ENCODE results near the gene SLC12A9. TPM values are rescaled to one million over a fixed set of nuclear protein-coding genes. Genes with fewer than 3 reads are reported as not detected.
A peak's percentile ranks its signal among the peaks of the same experiment; 100 is the strongest.

SLC12A9 gene, protein sequence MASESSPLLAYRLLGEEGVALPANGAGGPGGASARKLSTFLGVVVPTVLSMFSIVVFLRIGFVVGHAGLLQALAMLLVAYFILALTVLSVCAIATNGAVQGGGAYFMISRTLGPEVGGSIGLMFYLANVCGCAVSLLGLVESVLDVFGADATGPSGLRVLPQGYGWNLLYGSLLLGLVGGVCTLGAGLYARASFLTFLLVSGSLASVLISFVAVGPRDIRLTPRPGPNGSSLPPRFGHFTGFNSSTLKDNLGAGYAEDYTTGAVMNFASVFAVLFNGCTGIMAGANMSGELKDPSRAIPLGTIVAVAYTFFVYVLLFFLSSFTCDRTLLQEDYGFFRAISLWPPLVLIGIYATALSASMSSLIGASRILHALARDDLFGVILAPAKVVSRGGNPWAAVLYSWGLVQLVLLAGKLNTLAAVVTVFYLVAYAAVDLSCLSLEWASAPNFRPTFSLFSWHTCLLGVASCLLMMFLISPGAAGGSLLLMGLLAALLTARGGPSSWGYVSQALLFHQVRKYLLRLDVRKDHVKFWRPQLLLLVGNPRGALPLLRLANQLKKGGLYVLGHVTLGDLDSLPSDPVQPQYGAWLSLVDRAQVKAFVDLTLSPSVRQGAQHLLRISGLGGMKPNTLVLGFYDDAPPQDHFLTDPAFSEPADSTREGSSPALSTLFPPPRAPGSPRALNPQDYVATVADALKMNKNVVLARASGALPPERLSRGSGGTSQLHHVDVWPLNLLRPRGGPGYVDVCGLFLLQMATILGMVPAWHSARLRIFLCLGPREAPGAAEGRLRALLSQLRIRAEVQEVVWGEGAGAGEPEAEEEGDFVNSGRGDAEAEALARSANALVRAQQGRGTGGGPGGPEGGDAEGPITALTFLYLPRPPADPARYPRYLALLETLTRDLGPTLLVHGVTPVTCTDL
- 19.4 TPM for total RNA-seq

DNA sequence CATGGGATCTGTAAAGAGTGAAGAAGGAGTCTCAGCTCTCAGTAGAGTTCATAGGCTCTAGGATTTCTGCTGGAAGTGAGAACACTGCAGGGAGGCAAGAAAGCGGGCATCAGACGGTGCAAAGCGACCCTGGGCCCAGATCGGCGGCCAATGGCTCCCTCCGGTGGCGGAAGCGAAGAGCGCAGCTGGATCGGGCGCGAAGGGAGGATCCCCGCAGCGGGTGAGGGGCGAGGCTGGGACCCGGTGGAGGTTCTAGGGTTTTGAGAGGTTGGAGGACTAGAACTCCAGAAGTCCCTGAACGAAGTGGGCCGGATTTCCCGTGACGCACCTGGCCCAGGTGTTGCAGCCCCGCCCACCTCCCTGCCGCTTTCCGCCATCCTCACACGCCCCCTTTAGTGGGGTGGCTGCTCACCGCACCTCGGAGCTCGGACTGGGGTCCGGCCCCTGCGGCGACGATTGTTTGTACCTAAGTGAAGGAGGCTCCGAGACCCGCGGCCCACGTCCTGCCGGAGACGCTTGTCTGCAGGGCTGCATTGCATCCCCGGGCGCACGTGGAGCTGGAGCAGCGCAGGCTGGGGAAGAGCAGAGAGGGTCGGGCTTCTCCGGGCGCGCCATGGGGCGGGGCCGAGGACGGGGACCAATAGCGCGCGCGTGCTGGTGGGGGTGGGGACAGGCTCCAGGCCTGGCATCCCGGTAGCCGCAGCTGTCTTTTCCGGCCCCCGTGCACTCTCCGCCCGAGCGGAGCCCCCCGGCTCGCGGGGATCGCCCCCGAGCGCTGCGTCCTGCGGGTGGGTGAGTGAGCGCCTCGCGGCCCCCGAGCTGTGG lies at the start of gene SLC12A9:
Gene SLC12A9, plus strand, starts transcription at position 666 of the 825 bp plus-strand sequence. CDS start 1,485 bp downstream, outside the sequence.
- Histone ChIP-seq H3K4me3 (peak within 1 kb of the TSS; percentile 69 to 82), H3K27ac (peak within 1 kb of the TSS; percentile 77 to 85), H3K36me3 (peaks cover 4 to 6% of the 10 kb centered on the region in 2 donors), H3K4me1 (peaks cover 3 to 8% of the 10 kb centered on the region in 2 donors), H3K27me3 (no peaks in the 10 kb centered on the region), H3K9me3 (no peaks in the 10 kb centered on the region)
- TF ChIP-seq, protein P1, sequence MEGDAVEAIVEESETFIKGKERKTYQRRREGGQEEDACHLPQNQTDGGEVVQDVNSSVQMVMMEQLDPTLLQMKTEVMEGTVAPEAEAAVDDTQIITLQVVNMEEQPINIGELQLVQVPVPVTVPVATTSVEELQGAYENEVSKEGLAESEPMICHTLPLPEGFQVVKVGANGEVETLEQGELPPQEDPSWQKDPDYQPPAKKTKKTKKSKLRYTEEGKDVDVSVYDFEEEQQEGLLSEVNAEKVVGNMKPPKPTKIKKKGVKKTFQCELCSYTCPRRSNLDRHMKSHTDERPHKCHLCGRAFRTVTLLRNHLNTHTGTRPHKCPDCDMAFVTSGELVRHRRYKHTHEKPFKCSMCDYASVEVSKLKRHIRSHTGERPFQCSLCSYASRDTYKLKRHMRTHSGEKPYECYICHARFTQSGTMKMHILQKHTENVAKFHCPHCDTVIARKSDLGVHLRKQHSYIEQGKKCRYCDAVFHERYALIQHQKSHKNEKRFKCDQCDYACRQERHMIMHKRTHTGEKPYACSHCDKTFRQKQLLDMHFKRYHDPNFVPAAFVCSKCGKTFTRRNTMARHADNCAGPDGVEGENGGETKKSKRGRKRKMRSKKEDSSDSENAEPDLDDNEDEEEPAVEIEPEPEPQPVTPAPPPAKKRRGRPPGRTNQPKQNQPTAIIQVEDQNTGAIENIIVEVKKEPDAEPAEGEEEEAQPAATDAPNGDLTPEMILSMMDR (IDR thresholded peaks at IDR 0.05) = peak; percentile 90 to 93 (median 90)
- intact Hi-C loops (cut with DNase I) = loop anchor here (1.0 to 10.0 kb wide), 7 partner anchors 14 to 370 kb away; partner anchors contain the start of gene NYAP1
- peak; percentile 55 to 93 for DNase-seq (ENCODE audit: low spot score in 2 of 2)

DNA sequence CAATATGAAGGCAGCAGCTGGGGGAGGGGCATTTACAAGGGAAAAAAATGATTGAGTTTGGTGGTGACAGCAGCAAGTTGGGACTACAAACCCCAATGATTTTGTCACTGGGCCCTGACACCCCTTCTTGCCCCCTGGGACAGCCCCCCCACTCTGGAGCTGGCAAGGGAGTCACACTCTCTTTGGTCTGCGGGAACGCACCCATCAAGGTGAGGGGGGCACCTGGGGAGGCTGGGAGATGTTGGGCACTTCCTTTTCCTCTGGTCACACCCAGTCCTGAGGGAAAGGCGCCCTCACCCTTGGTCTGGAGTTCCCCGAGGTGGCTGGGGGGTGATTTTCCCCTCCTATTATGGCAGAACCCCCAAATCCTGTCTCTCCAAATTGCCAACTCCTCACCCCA lies 49.6 kb upstream of the SLC12A9 start:
- no peak for DNase-seq (ENCODE audit: low spot score in 2 of 2)
- H3K4me1 ChIP-seq = no peaks in the 10 kb centered on the region
- H3K27me3 ChIP-seq = no peaks in the 10 kb centered on the region
- no peaks in the 10 kb centered on the region for H3K36me3 ChIP-seq
- intact Hi-C loops (cut with DNase I) = no loop called here
- no peak overlapping the region for H3K27ac ChIP-seq
- H3K9me3 ChIP-seq = no peaks in the 10 kb centered on the region
- TF ChIP-seq, protein P1 (IDR thresholded peaks at IDR 0.05) = no peak
- peak overlapping the region in 1 of 2 donors; percentile 30 for H3K4me3 ChIP-seq

DNA sequence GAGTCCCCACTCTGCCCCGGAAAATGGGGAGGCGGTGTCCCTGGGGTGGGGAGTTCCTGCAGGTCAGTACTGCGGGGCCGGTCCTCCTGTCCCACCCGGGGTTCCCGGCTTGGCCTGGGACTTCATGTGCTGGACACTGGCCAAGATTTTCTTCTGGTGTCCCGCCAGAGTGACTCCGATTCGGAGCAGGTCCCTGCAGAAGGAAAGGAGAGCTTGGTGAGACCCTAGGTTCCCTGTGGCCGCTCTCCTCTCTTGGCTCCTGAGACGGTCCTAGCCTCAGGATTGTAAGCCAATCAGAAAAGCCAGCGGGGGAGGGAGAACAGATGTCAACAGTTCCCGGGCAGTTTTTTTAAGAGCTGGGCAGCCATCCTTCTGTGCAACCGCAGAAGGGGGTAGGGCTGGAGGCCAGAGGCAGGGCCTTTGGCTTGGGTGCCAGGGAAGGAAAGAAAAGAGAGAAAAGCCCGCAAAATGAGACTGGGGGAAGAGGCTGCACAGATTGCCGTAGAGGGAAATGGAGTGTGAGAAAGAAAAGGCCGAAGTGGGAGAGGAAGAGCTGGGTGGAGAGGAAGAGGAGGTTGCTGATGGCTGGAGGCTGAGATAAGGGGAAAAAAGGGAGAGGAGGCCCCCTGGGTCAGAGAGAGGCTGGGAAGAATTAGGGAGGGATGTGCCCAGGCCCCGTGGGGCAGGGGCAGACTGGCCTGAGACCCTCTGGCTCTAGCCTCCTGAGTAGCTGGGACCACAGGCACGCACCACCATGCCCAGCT lies 48.9 kb upstream of the SLC12A9 start:
- Histone ChIP-seq H3K27me3 (no peaks in the 10 kb centered on the region), H3K4me3 (peak overlapping the region in 1 of 2 donors; percentile 30), H3K27ac (no peak overlapping the region), H3K4me1 (no peaks in the 10 kb centered on the region), H3K9me3 (no peaks in the 10 kb centered on the region), H3K36me3 (no peaks in the 10 kb centered on the region)
- TF ChIP-seq, protein P1 (IDR thresholded peaks at IDR 0.05) = no peak
- DNase-seq (ENCODE audit: low spot score in 2 of 2) = peak; percentile 26 to 85
- intact Hi-C loops (cut with DNase I) = no loop called here

DNA sequence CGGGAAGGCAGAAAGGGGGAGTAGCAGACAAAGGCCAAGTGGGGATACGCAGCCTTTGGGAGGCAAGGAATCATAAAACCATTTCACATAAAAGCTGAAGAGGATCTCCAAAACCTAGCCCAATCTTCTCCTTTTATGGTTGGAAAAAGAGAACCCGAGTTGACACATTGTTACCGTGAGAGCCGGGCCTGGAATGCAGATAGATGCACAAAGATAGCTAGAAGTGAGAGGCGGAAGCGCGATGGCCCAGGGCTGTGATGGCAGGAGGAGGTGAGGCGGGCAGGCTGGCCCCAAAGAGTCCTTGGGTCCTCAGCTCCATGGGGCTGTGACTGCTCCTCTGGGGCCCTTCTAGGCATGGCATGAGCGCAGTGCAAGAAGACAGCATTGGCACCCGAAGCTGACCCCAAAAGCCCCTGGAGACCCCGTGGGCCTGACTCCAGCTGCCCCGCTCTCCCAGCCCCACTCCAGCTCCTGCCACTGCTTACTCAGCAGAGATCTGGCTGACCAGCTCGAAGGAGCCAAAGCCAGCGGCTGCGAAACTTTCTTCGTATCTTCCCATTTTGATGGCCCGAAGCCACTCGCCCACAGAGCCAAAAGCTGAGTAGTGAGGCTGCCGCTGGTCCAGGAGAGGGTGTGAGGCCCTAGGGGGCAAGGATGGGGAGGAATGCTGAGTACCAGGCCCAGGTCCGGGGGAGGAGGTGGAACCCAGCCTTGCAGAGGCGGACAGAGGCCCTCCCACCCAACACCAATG lies 47.7 kb upstream of the SLC12A9 start:
- Histone ChIP-seq H3K4me3 (no peak overlapping the region), H3K27ac (no peak overlapping the region), H3K27me3 (no peaks in the 10 kb centered on the region), H3K4me1 (no peaks in the 10 kb centered on the region), H3K9me3 (no peaks in the 10 kb centered on the region), H3K36me3 (no peaks in the 10 kb centered on the region)
- intact Hi-C loops (cut with DNase I) = no loop called here
- TF ChIP-seq, protein P1 (IDR thresholded peaks at IDR 0.05) = no peak
- no peak for DNase-seq (ENCODE audit: low spot score in 2 of 2)

Measured in ascending aorta (tissue), 2 donors.